ENCODE measurements around the gene PI16.

PI16 gene

GRCh38 chr6:36958775-36959554 is 4.4 kb downstream of the PI16 start:
- no peaks in the 10 kb centered on the region for H3K79me1 ChIP-seq (ENCODE audit: low read length)
- H3K27me3 ChIP-seq (ENCODE audit: insufficient read depth, low read length) = no peaks in the 10 kb centered on the region
- no peak overlapping the region for H4K91ac ChIP-seq (ENCODE audit: low read depth, low read length)
- DNase-seq = peak in 1 of 2 donors; percentile 40
- no peak overlapping the region for H3K14ac ChIP-seq (ENCODE audit: low read length)
- H3K4me1 ChIP-seq (ENCODE audit: control insufficient read depth in 1 of 2, insufficient read depth in 2 of 2, low read length in 2 of 2) = peaks cover 2 to 3% of the 10 kb centered on the region in 2 experiments
- no peaks in the 10 kb centered on the region for H3K9me3 ChIP-seq (ENCODE audit: insufficient read depth, low read depth, low read length)
- no peak overlapping the region for H3K4me3 ChIP-seq (ENCODE audit: low read depth, low read length)
- no peak overlapping the region for H2AK5ac ChIP-seq (ENCODE audit: low read length)
- no peak overlapping the region for H4K12ac ChIP-seq (ENCODE audit: low read depth, low read length)
- H3K23ac ChIP-seq (ENCODE audit: low read length) = no peak overlapping the region
- no peak overlapping the region for H2BK120ac ChIP-seq (ENCODE audit: insufficient read depth, low read length, poor library complexity)
- H3K9ac ChIP-seq (ENCODE audit: low read length) = no peak overlapping the region
- H3K27ac ChIP-seq (ENCODE audit: low read depth, low read length) = no peak overlapping the region
- H3K4me2 ChIP-seq (ENCODE audit: low read length) = no peak overlapping the region
- no peak overlapping the region for H2BK12ac ChIP-seq (ENCODE audit: low read length)
- no peak overlapping the region for H2BK5ac ChIP-seq (ENCODE audit: low read depth, low read length, poor library complexity)
- no CpG with 5 or more reads among the region's 44 CpGs for WGBS (ENCODE audit: extremely low coverage, insufficient coverage, insufficient read length)
- no peaks in the 10 kb centered on the region for H3K36me3 ChIP-seq (ENCODE audit: control insufficient read depth in 1 of 2, insufficient read depth in 2 of 2, low read length in 2 of 2)
- H3K4ac ChIP-seq (ENCODE audit: low read depth, low read length) = no peak overlapping the region
- H3K18ac ChIP-seq (ENCODE audit: low read length) = no peak overlapping the region
- no peak overlapping the region for H2AFZ ChIP-seq (ENCODE audit: insufficient read depth, low read length, poor library complexity)
- H4K8ac ChIP-seq (ENCODE audit: low read depth, low read length) = no peak overlapping the region
- H3K79me2 ChIP-seq (ENCODE audit: control insufficient read depth, insufficient read depth, low read length, poor library complexity) = no peaks in the 10 kb centered on the region

GRCh38 chr6:36959555-36960250 is 5.2 kb downstream of the PI16 start:
- Histone ChIP-seq H3K27me3 (ENCODE audit: insufficient read depth, low read length) (no peaks in the 10 kb centered on the region), H3K4me1 (ENCODE audit: control insufficient read depth in 1 of 2, insufficient read depth in 2 of 2, low read length in 2 of 2) (peaks cover 2 to 3% of the 10 kb centered on the region in 2 experiments), H3K79me1 (ENCODE audit: low read length) (no peaks in the 10 kb centered on the region), H3K36me3 (ENCODE audit: control insufficient read depth in 1 of 2, insufficient read depth in 2 of 2, low read length in 2 of 2) (no peaks in the 10 kb centered on the region), H4K91ac (ENCODE audit: low read depth, low read length) (no peak overlapping the region), H2AFZ (ENCODE audit: insufficient read depth, low read length, poor library complexity) (no peak overlapping the region), H2BK5ac (ENCODE audit: low read depth, low read length, poor library complexity) (no peak overlapping the region), H2BK12ac (ENCODE audit: low read length) (no peak overlapping the region), H2AK5ac (ENCODE audit: low read length) (no peak overlapping the region), H3K4me2 (ENCODE audit: low read length) (no peak overlapping the region), H3K4ac (ENCODE audit: low read depth, low read length) (no peak overlapping the region), H3K79me2 (ENCODE audit: control insufficient read depth, insufficient read depth, low read length, poor library complexity) (no peaks in the 10 kb centered on the region), H3K14ac (ENCODE audit: low read length) (no peak overlapping the region), H4K12ac (ENCODE audit: low read depth, low read length) (no peak overlapping the region), H2BK120ac (ENCODE audit: insufficient read depth, low read length, poor library complexity) (no peak overlapping the region), H3K9ac (ENCODE audit: low read length) (no peak overlapping the region), H3K18ac (ENCODE audit: low read length) (no peak overlapping the region), H3K4me3 (ENCODE audit: low read depth, low read length) (no peak overlapping the region), H4K8ac (ENCODE audit: low read depth, low read length) (no peak overlapping the region), H3K9me3 (ENCODE audit: insufficient read depth, low read depth, low read length) (peaks cover 2% of the 10 kb centered on the region), H3K23ac (ENCODE audit: low read length) (no peak overlapping the region), H3K27ac (ENCODE audit: low read depth, low read length) (no peak overlapping the region)
- DNase-seq = no peak
- no CpG with 5 or more reads among the region's 17 CpGs for WGBS (ENCODE audit: extremely low coverage, insufficient coverage, insufficient read length)

GRCh38 chr6:36961441-36962435 is 7.2 kb downstream of the PI16 start:
- no peak overlapping the region for H2AFZ ChIP-seq (ENCODE audit: insufficient read depth, low read length, poor library complexity)
- no peak overlapping the region for H2AK5ac ChIP-seq (ENCODE audit: low read length)
- no peak overlapping the region for H3K4me3 ChIP-seq (ENCODE audit: low read depth, low read length)
- H3K23ac ChIP-seq (ENCODE audit: low read length) = no peak overlapping the region
- no peak overlapping the region for H2BK12ac ChIP-seq (ENCODE audit: low read length)
- no peak overlapping the region for H4K8ac ChIP-seq (ENCODE audit: low read depth, low read length)
- H3K36me3 ChIP-seq (ENCODE audit: control insufficient read depth in 1 of 2, insufficient read depth in 2 of 2, low read length in 2 of 2) = no peaks in the 10 kb centered on the region
- no peak overlapping the region for H2BK120ac ChIP-seq (ENCODE audit: insufficient read depth, low read length, poor library complexity)
- peaks cover 2% of the 10 kb centered on the region for H3K9me3 ChIP-seq (ENCODE audit: insufficient read depth, low read depth, low read length)
- no peak overlapping the region for H3K14ac ChIP-seq (ENCODE audit: low read length)
- no peak overlapping the region for H3K4ac ChIP-seq (ENCODE audit: low read depth, low read length)
- H4K91ac ChIP-seq (ENCODE audit: low read depth, low read length) = no peak overlapping the region
- WGBS (ENCODE audit: extremely low coverage, insufficient coverage, insufficient read length) = no CpG with 5 or more reads among the region's 40 CpGs
- DNase-seq = no peak
- H3K4me1 ChIP-seq (ENCODE audit: control insufficient read depth in 1 of 2, insufficient read depth in 2 of 2, low read length in 2 of 2) = peaks cover 2 to 3% of the 10 kb centered on the region in 2 experiments
- no peaks in the 10 kb centered on the region for H3K79me1 ChIP-seq (ENCODE audit: low read length)
- no peak overlapping the region for H3K4me2 ChIP-seq (ENCODE audit: low read length)
- H3K27me3 ChIP-seq (ENCODE audit: insufficient read depth, low read length) = no peaks in the 10 kb centered on the region
- no peak overlapping the region for H3K9ac ChIP-seq (ENCODE audit: low read length)
- no peak overlapping the region for H4K12ac ChIP-seq (ENCODE audit: low read depth, low read length)
- no peak overlapping the region for H3K27ac ChIP-seq (ENCODE audit: low read depth, low read length)
- H3K79me2 ChIP-seq (ENCODE audit: control insufficient read depth, insufficient read depth, low read length, poor library complexity) = no peaks in the 10 kb centered on the region
- H2BK5ac ChIP-seq (ENCODE audit: low read depth, low read length, poor library complexity) = no peak overlapping the region
- no peak overlapping the region for H3K18ac ChIP-seq (ENCODE audit: low read length)

GRCh38 chr6:36962874-36963273 is 8.3 kb downstream of the PI16 start:
- Histone ChIP-seq H2BK5ac (ENCODE audit: low read depth, low read length, poor library complexity) (no peak overlapping the region), H3K23ac (ENCODE audit: low read length) (no peak overlapping the region), H3K79me2 (ENCODE audit: control insufficient read depth, insufficient read depth, low read length, poor library complexity) (no peaks in the 10 kb centered on the region), H3K4me2 (ENCODE audit: low read length) (no peak overlapping the region), H3K9ac (ENCODE audit: low read length) (no peak overlapping the region), H4K91ac (ENCODE audit: low read depth, low read length) (no peak overlapping the region), H3K27ac (ENCODE audit: low read depth, low read length) (no peak overlapping the region), H2BK120ac (ENCODE audit: insufficient read depth, low read length, poor library complexity) (no peak overlapping the region), H3K4me1 (ENCODE audit: control insufficient read depth in 1 of 2, insufficient read depth in 2 of 2, low read length in 2 of 2) (peaks cover 2 to 3% of the 10 kb centered on the region in 2 experiments), H4K8ac (ENCODE audit: low read depth, low read length) (no peak overlapping the region), H3K4me3 (ENCODE audit: low read depth, low read length) (no peak overlapping the region), H3K27me3 (ENCODE audit: insufficient read depth, low read length) (no peaks in the 10 kb centered on the region), H2AFZ (ENCODE audit: insufficient read depth, low read length, poor library complexity) (no peak overlapping the region), H2BK12ac (ENCODE audit: low read length) (no peak overlapping the region), H3K14ac (ENCODE audit: low read length) (no peak overlapping the region), H3K4ac (ENCODE audit: low read depth, low read length) (no peak overlapping the region), H3K79me1 (ENCODE audit: low read length) (no peaks in the 10 kb centered on the region), H4K12ac (ENCODE audit: low read depth, low read length) (no peak overlapping the region), H3K36me3 (ENCODE audit: control insufficient read depth in 1 of 2, insufficient read depth in 2 of 2, low read length in 2 of 2) (peaks cover 10 to 11% of the 10 kb centered on the region in 2 experiments), H2AK5ac (ENCODE audit: low read length) (no peak overlapping the region), H3K9me3 (ENCODE audit: insufficient read depth, low read depth, low read length) (peaks cover 2% of the 10 kb centered on the region), H3K18ac (ENCODE audit: low read length) (no peak overlapping the region)
- no CpG with 5 or more reads among the region's 12 CpGs for WGBS (ENCODE audit: extremely low coverage, insufficient coverage, insufficient read length)
- peak; percentile 24 to 39 for DNase-seq
